T1000 (cell line): ENCODE data around the gene PRSS56.
"Not testable (repeated sequence)": the region's sequence is repeated elsewhere in the genome, so short reads cannot be mapped to it uniquely, and the experiment has no call there.

ENCODE experiments used
- DNase-seq: peaks from one replicate; lab custom pipeline; 2025; ENCODE audit warnings: mixed read lengths; lab: John Stamatoyannopoulos, UW

Gene PRSS56

GRCh38 chr2:232541961-232542714, 21.9 kb downstream of the PRSS56 start:
- no peak for DNase-seq

GRCh38 chr2:232542715-232543467, 22.7 kb downstream of the PRSS56 start:
- DNase-seq: no peak

- no peak for DNase-seq
These were observed 23.3 kb downstream of the PRSS56 start for GRCh38 chr2:232543491-232543890.

GRCh38 chr2:232543928-232544631, 23.9 kb downstream of the PRSS56 start:
- DNase-seq: no peak

- DNase-seq: no peak
These were observed 24.5 kb downstream of the PRSS56 start for GRCh38 chr2:232544674-232545073.

GRCh38 chr2:232545511-232546375, 25.6 kb downstream of the PRSS56 start:
- DNase-seq: no peak

- DNase-seq: no peak
These were observed 27.8 kb downstream of the PRSS56 start for GRCh38 chr2:232547991-232548390.

GRCh38 chr2:232549655-232550353, 29.6 kb downstream of the PRSS56 start:
- no peak for DNase-seq

- DNase-seq: peak; percentile 89
These were observed 30.4 kb downstream of the PRSS56 start, which contains the start of the genes EIF4E2 and TIGD1 for GRCh38 chr2:232550354-232551249. Gene EIF4E2 (plus strand): TSS chr2:232550689. CDS start chr2:232550725, 36 bp downstream. Gene TIGD1 (minus strand): TSS chr2:232550557. CDS start chr2:232549882, 675 bp downstream.

GRCh38 chr2:232551250-232551638, 31.1 kb downstream of the PRSS56 start:
- no peak for DNase-seq

GRCh38 chr2:232551776-232552175, 31.6 kb downstream of the PRSS56 start:
- no peak for DNase-seq

GRCh38 chr2:232556426-232556825, 36.2 kb downstream of the PRSS56 start:
- DNase-seq: no peak

GRCh38 chr2:232562515-232563151, 42.4 kb downstream of the PRSS56 start:
- no peak for DNase-seq

GRCh38 chr2:232563580-232563979, 43.4 kb downstream of the PRSS56 start:
- DNase-seq: no peak

- DNase-seq: no peak
These were observed 47.5 kb downstream of the PRSS56 start for GRCh38 chr2:232567721-232568120.

- DNase-seq: peak; percentile 11
These were observed 48.0 kb downstream of the PRSS56 start for GRCh38 chr2:232568161-232568560.

GRCh38 chr2:232569541-232569940, 49.4 kb downstream of the PRSS56 start:
- DNase-seq: no peak

GRCh38 chr2:232570481-232570880, 50.3 kb downstream of the PRSS56 start:
- not testable (repeated sequence) for DNase-seq

GRCh38 chr2:232571026-232571474, 50.9 kb downstream of the PRSS56 start:
- DNase-seq: no peak
